GM18526 (cell line): ENCODE results near the gene SUPT4H1.

Experiments
- POLR2A ChIP-seq: IDR thresholded peaks from 3 replicates; pipeline ENCODE4 v1.6.1; 2011; ENCODE audit not compliant: insufficient read length; ENCODE audit errors: extremely low read depth

The SUPT4H1 gene

DNA sequence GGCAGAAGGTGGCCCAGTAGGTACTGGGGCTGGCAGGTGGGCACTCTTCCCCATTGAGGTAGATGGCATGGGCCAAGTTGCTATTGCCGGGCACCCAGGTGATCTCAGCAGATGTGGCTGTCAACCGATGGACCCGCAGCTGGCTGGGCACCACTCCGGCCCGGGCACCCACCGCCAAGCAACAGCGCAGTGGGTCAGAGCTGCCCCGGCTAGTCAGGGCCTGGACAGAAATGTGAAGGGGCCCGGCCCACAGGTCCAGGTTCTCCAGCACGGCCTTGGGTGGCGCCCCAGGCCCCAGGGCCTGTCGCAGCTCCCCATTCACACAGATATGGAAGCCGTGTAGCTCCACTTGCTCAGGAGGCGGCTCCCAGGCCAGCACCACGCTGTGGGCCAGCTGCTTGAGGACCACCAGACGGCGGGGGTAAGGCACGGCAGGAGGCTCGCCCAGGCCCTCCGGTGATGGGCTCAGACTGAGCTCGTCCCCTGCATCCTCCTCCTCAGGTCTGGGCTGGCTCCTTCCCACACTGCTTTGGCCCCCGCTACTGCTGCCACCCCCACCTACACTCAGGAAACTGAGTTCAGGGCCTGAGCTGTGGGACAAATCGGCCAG is 39.9 kb downstream of the SUPT4H1 start:
- TF ChIP-seq POLR2A, result no peak

- no peak for TF ChIP-seq POLR2A
These were observed 40.5 kb downstream of the SUPT4H1 start for GRCh38 chr17:58311429-58311894.

GRCh38 chr17:58310511-58311428 is 41.2 kb downstream of the SUPT4H1 start:
- TF ChIP-seq POLR2A, result no peak

DNA sequence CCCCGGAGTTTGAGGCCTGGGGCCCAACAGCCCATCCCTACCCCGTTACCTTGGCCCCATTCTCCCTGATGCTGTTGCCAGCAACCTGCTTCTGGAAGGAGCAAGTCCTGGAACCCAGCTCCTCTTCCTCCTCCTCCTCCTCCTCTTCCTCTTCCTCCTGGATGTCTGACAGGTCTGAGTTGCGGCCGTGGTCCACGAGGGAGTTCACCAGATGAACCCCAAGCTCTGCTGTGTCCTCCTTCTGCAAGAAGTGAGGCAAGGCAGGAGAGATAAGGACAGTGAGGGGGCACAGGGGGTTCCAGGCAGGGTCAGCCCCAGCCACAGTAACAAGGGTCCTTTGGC is 42.1 kb downstream of the SUPT4H1 start:
- TF ChIP-seq POLR2A, result no peak

- no peak for TF ChIP-seq POLR2A
These were observed 42.8 kb downstream of the SUPT4H1 start for GRCh38 chr17:58308985-58309917.

DNA sequence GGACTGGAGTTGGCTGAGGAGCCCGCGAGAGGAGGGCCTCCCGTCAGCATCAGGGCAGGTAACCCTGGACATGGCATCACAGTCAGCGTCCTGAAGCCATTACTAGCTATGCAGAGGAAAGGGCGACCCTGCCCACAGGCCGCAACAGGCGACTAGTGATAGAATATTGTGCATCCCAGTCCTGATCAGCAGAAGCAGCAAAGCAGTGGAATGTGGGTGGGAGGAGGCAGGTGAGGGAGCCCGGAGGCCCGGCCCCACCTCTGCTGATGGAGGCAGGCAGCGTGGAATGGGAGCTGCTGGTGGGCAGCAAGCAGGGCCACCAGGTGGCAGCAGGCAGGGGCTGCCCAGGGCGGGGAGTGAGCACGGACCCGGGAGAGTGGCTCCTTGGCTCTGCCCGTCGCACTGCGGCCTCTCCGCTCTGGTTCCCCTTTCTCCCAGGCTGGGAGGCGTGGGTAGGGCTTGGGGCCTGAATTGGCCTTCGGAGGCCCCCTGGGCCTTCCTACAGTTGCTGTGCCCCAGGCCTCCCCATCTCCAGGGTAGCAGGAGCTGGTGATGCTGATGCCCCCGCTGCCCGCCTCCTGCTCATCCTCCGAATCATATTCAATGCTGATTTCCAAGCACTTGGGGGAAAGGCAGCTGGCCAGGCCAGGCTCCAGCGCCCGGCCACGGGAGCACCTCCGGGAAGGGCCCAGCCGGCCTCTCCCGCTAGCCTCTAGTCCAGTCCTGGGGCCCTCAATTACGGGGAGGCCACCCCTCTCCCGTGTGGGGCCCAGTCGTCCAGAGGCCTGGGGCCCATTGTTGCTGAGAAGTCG is 43.6 kb downstream of the SUPT4H1 start:
- no peak for TF ChIP-seq POLR2A

DNA sequence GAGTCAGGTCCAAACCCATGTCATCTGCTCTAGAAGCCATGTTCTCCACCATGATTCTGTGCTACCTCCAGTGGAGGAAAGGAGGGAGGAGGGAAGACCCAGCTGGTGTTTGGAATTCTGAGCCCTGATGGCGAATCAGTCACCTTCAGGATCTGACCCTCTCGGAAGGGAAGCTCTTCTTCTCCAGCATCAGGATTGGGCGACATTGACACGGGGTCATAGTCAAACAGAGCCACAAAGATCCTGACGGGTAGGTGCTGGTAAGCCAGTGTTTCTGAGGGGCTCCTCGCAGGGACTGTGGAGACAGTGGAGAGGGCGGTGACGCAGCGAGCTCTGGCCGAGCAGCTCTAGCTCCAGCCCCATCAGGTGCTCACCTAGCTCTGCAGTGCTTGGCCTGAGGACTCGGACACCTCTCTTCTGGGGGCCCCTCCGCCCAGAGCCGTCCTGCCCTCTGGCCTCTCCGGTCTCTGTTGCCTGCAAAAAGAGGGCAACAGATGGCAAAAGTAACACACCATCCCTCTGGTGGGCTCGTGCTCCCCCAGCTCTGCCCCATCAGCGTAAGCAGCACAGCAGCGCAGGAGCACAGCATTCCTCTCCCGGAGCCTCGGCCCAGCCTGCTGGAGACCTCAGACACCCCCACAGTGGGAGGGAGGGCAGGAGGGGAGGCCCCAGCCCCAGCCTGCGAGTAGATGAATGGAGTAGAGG is 44.4 kb downstream of the SUPT4H1 start:
- TF ChIP-seq POLR2A, result no peak

DNA sequence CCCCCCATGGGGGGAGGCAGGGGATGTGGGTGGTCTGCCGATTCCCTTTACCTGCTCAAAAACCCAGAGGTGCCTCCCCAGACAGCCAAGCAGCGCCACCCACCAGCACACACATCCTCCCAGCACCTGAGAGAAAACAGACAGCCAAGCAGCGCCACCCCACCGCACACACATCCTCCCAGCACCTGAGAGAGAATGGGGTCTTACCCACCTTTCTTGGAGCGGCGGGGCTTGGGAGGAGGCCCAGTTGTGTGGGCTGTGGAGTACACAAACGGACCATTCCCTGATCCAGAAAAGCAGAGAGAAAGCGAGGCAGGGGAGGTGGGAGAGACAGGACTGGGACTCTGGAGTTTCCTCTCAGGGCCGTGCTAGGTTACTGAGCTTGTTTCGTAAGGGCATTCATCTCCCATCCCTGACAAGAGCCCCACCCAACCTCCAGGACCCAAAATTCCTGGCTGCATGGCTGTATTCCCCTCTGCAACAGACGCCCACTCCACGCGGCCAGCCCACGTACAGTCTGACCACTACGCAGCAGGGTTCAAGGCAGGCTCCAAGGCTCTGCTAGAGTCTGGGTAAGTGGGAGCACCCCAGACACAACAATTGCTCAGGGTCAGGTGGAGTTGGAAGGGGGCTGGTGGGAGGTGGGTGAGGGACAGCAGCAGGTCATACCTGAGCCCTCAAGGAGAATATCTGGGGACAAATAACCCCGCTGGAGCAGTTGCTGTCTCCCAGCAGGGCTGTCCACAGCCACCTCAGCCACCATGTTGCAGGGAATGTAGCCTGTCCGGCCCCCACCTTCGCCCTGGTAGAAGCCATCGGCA is 45.7 kb downstream of the SUPT4H1 start:
- TF ChIP-seq POLR2A, result no peak

GRCh38 chr17:58305626-58306025 is 46.4 kb downstream of the SUPT4H1 start:
- TF ChIP-seq POLR2A, result no peak

DNA sequence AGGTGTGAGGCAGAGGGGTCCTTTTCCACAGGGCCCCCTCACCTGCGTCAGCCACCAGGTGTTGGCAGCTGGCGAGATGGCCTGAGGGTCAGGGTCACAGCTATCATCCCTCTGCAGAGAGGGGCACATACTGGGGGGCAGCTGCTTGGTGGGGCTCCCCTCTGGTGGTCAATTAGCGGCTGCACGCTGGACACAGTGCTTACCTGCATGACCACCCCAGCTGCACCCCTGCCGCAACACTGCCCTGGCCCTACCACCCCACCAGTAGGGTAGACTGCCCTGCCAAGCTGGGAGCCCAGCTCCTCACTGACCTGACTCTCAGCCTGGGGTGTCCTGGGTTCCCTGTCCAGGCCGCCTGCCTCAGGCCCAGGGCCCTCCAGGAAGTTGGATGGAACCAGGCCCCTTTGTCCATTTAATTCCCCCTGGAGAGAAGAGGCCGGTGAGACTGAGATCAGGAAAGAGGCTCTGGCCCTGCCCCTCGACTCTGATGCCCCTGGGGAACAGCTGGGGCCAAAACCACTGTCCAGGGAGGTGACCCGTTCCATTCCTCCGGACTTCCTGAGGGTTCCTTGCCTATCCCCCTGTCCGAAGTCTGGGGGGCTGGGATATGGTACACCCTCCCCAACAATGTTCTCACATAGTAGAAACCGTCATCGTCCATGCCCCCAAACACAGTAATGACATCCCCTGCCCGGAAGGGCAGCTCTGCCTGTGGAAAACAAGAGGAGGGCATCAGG is 47.1 kb downstream of the SUPT4H1 start:
- TF ChIP-seq POLR2A, result no peak

GRCh38 chr17:58303971-58304749 is 47.8 kb downstream of the SUPT4H1 start:
- no peak for TF ChIP-seq POLR2A
